Measurements from ENCODE around the gene PAMR1. TPM values are rescaled to one million over a fixed set of nuclear protein-coding genes. Genes with fewer than 3 reads are reported as not detected.

The PAMR1 gene
- total RNA-seq, 1 experiment from 2014 or later, result 17.9 TPM

GRCh38 chr11:35518766-35519165 lies 6.7 kb downstream of the PAMR1 start:
- H3K9me3 ChIP-seq, result no peaks in the 10 kb centered on the region
- no peak overlapping the region for H3K27ac Mint-ChIP-seq (ENCODE audit: unreplicated experiment)
- no peaks in the 10 kb centered on the region for H3K27me3 ChIP-seq (replicated peaks; ENCODE audit: control insufficient read depth, insufficient read depth, low read length)
- no TSS peak for BruUV-seq (replicated peaks)
- H3K9me3 Mint-ChIP-seq (ENCODE audit: unreplicated experiment), result no peaks in the 10 kb centered on the region
- H3K4me3 Mint-ChIP-seq (ENCODE audit: unreplicated experiment), result no peak overlapping the region
- no peak for TF ChIP-seq CTCF (IDR thresholded peaks at IDR 0.05; ENCODE audit: insufficient read depth in 1 of 2, low read depth in 1 of 2, low read length in 1 of 2, severe bottlenecking in 1 of 2, unreplicated experiment in 1 of 2)
- CTCF ChIA-PET, result no interaction called here
- no peaks in the 10 kb centered on the region for H3K4me1 ChIP-seq
- peaks cover 4% of the 10 kb centered on the region for H3K27me3 Mint-ChIP-seq (ENCODE audit: insufficient read depth, unreplicated experiment)
- H3K36me3 Mint-ChIP-seq (ENCODE audit: insufficient read depth, unreplicated experiment), result peaks cover 6% of the 10 kb centered on the region
- POLR2A ChIA-PET, result no interaction called here
- intact Hi-C loops (cut with micrococcal nuclease; ENCODE audit: unreplicated experiment), result no loop called here
- H3K36me3 ChIP-seq (ENCODE audit: control insufficient read depth, insufficient read depth, low read length), result no peaks in the 10 kb centered on the region
- no peaks in the 10 kb centered on the region for H3K4me1 Mint-ChIP-seq (ENCODE audit: low read depth, unreplicated experiment)
- DNase-seq, result no peak
- H3K4me3 ChIP-seq (ENCODE audit: low read depth, low read length), result no peak overlapping the region

- TF ChIP-seq CTCF (IDR thresholded peaks at IDR 0.05; ENCODE audit: insufficient read depth in 1 of 2, low read depth in 1 of 2, low read length in 1 of 2, severe bottlenecking in 1 of 2, unreplicated experiment in 1 of 2), result no peak
- Histone ChIP-seq H3K4me3 (ENCODE audit: low read depth, low read length) (no peak overlapping the region), H3K4me1 (no peaks in the 10 kb centered on the region), H3K9me3 (no peaks in the 10 kb centered on the region), H3K36me3 (ENCODE audit: control insufficient read depth, insufficient read depth, low read length) (no peaks in the 10 kb centered on the region), H3K27me3 (replicated peaks; ENCODE audit: control insufficient read depth, insufficient read depth, low read length) (no peaks in the 10 kb centered on the region)
- ChIA-PET POLR2A (no interaction called here), CTCF (no interaction called here)
- BruUV-seq (replicated peaks), result no TSS peak
- DNase-seq, result no peak
- Mint-ChIP-seq H3K27me3 (ENCODE audit: insufficient read depth, unreplicated experiment) (peaks cover 4% of the 10 kb centered on the region), H3K4me3 (ENCODE audit: unreplicated experiment) (no peak overlapping the region), H3K36me3 (ENCODE audit: insufficient read depth, unreplicated experiment) (no peaks in the 10 kb centered on the region), H3K4me1 (ENCODE audit: low read depth, unreplicated experiment) (no peaks in the 10 kb centered on the region), H3K9me3 (ENCODE audit: unreplicated experiment) (no peaks in the 10 kb centered on the region), H3K27ac (ENCODE audit: unreplicated experiment) (no peak overlapping the region)
- intact Hi-C loops (cut with micrococcal nuclease; ENCODE audit: unreplicated experiment), result no loop called here
These were observed 7.9 kb downstream of the PAMR1 start for GRCh38 chr11:35517481-35517880.

- H3K27me3 ChIP-seq (replicated peaks; ENCODE audit: control insufficient read depth, insufficient read depth, low read length), result no peaks in the 10 kb centered on the region
- Mint-ChIP-seq H3K4me3 (ENCODE audit: unreplicated experiment) (no peak overlapping the region), H3K9me3 (ENCODE audit: unreplicated experiment) (no peaks in the 10 kb centered on the region), H3K36me3 (ENCODE audit: insufficient read depth, unreplicated experiment) (no peaks in the 10 kb centered on the region), H3K27me3 (ENCODE audit: insufficient read depth, unreplicated experiment) (no peaks in the 10 kb centered on the region), H3K4me1 (ENCODE audit: low read depth, unreplicated experiment) (no peaks in the 10 kb centered on the region), H3K27ac (ENCODE audit: unreplicated experiment) (no peak overlapping the region)
- H3K4me1 ChIP-seq, result no peaks in the 10 kb centered on the region
- H3K9me3 ChIP-seq, result no peaks in the 10 kb centered on the region
- no TSS peak for BruUV-seq (replicated peaks)
- ChIA-PET POLR2A (no interaction called here), CTCF (no interaction called here)
- no peaks in the 10 kb centered on the region for H3K36me3 ChIP-seq (ENCODE audit: control insufficient read depth, insufficient read depth, low read length)
- H3K4me3 ChIP-seq (ENCODE audit: low read depth, low read length), result no peak overlapping the region
- intact Hi-C loops (cut with micrococcal nuclease; ENCODE audit: unreplicated experiment), result no loop called here
- TF ChIP-seq CTCF (IDR thresholded peaks at IDR 0.05; ENCODE audit: insufficient read depth in 1 of 2, low read depth in 1 of 2, low read length in 1 of 2, severe bottlenecking in 1 of 2, unreplicated experiment in 1 of 2), result no peak
- no peak for DNase-seq
These were observed 9.0 kb downstream of the PAMR1 start for GRCh38 chr11:35516403-35516802.

Data from Caco-2 (cell line).